Ecto neural progenitor cell (in vitro differentiated cells): ENCODE results near the gene ETNK2.

Source experiments
- DNase-seq: peaks from one replicate; pipeline ENCODE4 v3.0.0-alpha.2; 2018; ENCODE audit warnings: low spot score

Gene ETNK2

GRCh38 chr1:204151552-204152309 lies at the start of gene ETNK2:
Gene ETNK2, minus strand, starts transcription at chr1:204152044. Its CDS starts 192 bp downstream, at chr1:204151852.
- peak; percentile 81 for DNase-seq

- DNase-seq, result no peak
Observed at GRCh38 chr1:204201348-204202040, 49.6 kb upstream of the ETNK2 start.

GRCh38 chr1:204199579-204199978 lies 47.7 kb upstream of the ETNK2 start:
- no peak for DNase-seq

- DNase-seq, result no peak
Observed at GRCh38 chr1:204198348-204199340, 46.8 kb upstream of the ETNK2 start.

DNA sequence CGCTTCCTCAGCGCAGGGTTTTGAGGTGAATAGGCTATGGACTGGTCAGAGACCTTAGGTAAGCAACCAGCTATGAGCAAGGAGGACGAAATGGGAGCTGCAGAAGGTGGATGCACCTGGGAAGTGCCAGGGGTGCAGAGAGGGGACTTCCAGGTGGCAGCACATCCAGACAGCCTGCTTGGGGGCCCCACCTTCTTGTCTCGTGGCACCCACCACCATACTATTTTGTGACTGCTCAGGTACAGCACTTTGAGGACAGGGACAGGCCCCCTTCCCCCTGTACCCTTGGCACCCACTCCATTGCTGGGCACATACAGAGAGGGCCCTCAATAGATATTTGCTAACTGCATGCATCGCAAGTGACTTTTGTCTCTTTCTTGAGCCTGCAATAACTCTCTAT lies 45.2 kb upstream of the ETNK2 start:
- DNase-seq, result no peak

- DNase-seq, result no peak
Observed at GRCh38 chr1:204196068-204196795, 44.4 kb upstream of the ETNK2 start, which contains the start of gene KISS1. Gene KISS1, minus strand, starts transcription at chr1:204196491. Its CDS starts 3,615 bp downstream, at chr1:204192876.

GRCh38 chr1:204194771-204195170 lies 42.9 kb upstream of the ETNK2 start:
- DNase-seq, result no peak

DNA sequence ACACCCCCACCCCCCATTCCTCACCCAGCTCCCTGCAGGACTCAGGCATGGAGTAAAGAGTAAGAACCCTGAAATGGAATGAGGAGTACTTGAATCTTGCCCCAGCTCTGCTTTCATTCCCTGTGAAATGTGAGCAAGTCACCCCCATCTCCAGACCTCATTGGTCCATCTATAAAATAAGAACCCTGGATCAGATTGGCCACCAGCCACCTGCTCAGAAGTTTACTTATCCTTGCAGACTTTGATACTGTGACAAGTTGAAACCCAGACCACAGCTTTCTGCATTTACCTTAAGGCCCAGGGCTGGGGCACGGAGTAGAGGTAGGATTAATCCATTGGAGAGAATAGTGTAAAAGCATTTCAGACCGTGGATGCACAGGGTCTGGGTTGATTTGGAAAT lies 42.2 kb upstream of the ETNK2 start:
- DNase-seq, result no peak

GRCh38 chr1:204192589-204193352 lies 40.9 kb upstream of the ETNK2 start:
- DNase-seq, result no peak

- DNase-seq, result no peak
Observed at GRCh38 chr1:204192046-204192445, 40.2 kb upstream of the ETNK2 start.

- no peak for DNase-seq
Observed at GRCh38 chr1:204191456-204191855, 39.6 kb upstream of the ETNK2 start.

DNA sequence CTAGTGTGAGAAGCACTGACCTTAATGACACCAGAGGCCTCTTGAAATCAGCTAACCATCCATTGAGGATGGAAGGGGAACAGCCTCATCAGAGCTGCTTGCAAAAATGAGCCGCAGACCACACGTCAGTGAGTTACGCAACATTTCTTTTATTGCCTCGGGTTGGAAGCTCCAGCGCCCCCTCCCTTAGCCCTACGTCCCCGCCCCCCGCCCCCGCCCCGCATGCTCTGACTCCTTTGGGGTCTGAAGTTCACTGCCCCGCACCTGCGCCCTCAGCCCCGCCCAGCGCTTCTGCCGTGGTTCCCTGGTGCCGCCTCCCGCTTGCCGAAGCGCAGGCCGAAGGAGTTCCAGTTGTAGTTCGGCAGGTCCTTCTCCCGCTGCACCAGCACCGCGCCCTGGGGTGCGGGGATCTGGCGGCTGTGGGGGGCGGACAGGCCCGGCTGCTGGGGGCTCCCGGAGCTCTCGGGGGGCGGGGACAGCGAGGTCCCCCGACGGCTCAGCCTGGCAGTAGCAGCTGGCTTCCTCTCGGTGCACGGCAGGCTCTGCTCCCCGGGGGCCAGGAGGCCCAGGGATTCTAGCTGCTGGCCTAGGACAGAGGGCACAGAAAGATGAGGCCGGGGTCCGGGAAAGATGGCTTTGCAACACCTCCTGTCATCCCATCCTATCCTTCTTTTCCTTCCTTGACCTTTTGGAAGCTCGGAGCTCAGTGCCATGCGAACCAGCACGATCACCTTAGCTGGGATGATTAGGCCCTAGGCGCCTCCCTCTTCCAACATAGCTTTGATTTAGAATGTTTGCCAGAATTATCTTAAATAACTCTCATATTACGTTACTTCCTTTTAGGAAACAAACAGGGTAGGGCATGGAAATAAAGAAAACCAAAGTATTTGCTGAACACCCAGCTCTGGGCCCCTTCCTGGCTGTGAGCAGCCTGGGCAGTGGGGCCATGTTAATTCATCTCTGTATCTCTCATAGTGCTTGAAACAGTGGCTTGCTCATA lies 38.7 kb upstream of the ETNK2 start:
- DNase-seq, result no peak

GRCh38 chr1:204188959-204189639 lies 37.3 kb upstream of the ETNK2 start:
- no peak for DNase-seq

GRCh38 chr1:204186597-204186996 lies 34.8 kb upstream of the ETNK2 start:
- no peak for DNase-seq

- no peak for DNase-seq
Observed at GRCh38 chr1:204181116-204181515, 29.3 kb upstream of the ETNK2 start.

DNA sequence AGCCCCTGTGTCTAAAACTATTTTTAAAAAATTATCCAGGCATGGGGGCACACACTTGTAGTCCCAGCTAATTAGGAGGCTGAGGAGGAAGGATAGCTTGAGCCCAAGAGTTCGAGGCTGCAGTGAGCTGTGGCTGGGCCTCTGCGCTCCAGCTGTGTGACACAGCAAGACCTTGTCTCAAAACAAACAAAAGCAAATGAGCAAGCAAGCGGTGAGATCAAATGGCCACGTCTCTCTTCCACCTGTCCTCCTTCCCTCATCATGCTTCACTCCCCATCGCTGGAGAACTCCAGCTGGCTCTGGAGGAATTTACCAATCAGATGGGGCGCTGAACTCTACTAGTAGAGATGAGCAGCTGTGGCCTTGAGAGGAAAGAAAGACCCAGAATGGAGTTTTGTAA lies 28.3 kb upstream of the ETNK2 start:
- DNase-seq, result no peak

DNA sequence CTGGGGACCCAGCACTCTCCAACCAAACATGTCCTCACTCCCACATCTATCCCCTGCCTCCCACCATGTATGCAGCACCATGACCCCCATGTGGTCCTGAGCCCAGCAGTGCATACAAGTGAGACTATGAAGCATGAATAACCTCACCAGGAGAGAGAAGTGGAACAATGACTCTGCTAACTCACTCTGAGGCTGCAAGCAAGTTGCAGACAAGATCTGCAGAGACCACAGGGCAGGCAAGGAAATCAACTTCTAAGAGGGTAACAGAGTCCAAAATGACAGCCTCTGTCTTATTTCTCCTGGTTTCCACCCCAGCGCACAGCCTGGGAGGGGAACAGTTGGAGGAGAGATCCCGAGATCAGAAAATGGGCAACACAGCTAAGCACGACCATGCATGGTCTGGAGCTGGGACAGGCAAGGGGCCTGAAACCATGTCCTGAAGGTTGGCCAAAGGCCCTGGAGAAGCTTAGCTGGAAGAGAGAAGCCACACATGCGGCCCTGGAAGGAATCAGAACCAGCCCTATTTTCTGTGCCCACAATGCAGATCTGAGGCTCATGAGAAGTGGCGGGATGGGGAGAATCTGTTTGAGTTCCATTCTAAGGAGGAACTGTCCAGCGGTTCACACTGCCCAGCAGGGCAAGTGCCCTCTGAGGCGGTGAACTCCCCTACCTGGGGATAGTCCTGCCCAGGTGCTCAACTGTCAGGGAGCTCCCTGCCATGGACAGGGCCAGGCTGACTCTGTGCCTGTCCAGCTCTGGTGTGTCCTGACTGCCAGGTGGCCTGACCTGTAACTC lies 26.8 kb upstream of the ETNK2 start:
- no peak for DNase-seq

- DNase-seq, result no peak
Observed at GRCh38 chr1:204177133-204177532, 25.3 kb upstream of the ETNK2 start.
